Smooth muscle cell (in vitro differentiated cells): ENCODE data around the gene DICER1. TPM values are rescaled to one million over a fixed set of nuclear protein-coding genes. Genes with fewer than 3 reads are reported as not detected.

Experiments used
- DNase-seq: peaks from one replicate; lab custom pipeline; 2025; ENCODE audit not compliant: unreplicated experiment; lab: John Stamatoyannopoulos, UW
- H2AFZ ChIP-seq: fragments of 200-600 bp; sonication (generic); 2 replicates; pipeline ENCODE4 v1.6.0; 2016; ENCODE audit warnings: antibody characterized with exemption, low read depth, mild to moderate bottlenecking
- H3F3A ChIP-seq: fragments of 200-600 bp; sonication (generic); 2 replicates; pipeline ENCODE4 v1.6.0; 2017; ENCODE audit warnings: antibody characterized with exemption, low read depth
- H3K27ac ChIP-seq: fragments of 200-600 bp; sonication (generic); 2 replicates; pipeline ENCODE4 v1.5.1; 2016; ENCODE audit warnings: low read depth, mild to moderate bottlenecking
- H3K27me3 ChIP-seq: fragments of 200-600 bp; sonication (generic); 2 replicates; pipeline ENCODE4 v1.6.1; 2016; ENCODE audit warnings: low read depth, mild to moderate bottlenecking
- H3K36me3 ChIP-seq: fragments of 200-600 bp; sonication (generic); 2 replicates; pipeline ENCODE4 v1.5.1; 2016; ENCODE audit warnings: low read depth
- H3K4me1 ChIP-seq: fragments of 200-600 bp; sonication (generic); 2 replicates; pipeline ENCODE4 v1.5.1; 2016; ENCODE audit warnings: low read depth
- H3K4me2 ChIP-seq: fragments of 200-600 bp; sonication (generic); 2 replicates; pipeline ENCODE4 v1.6.0; 2016; ENCODE audit warnings: mild to moderate bottlenecking
- H3K4me3 ChIP-seq: fragments of 200-600 bp; sonication (generic); 2 replicates; pipeline ENCODE4 v1.5.1; 2016; ENCODE audit warnings: mild to moderate bottlenecking
- H3K79me2 ChIP-seq: fragments of 200-600 bp; sonication (generic); 2 replicates; pipeline ENCODE4 v1.6.0; 2016; ENCODE audit warnings: low read depth, mild to moderate bottlenecking
- H3K9ac ChIP-seq: fragments of 200-600 bp; sonication (generic); 2 replicates; pipeline ENCODE4 v1.6.0; 2016; ENCODE audit warnings: low read depth
- H3K9me3 ChIP-seq: fragments of 200-600 bp; sonication (generic); replicated peaks from 2 replicates; pipeline ENCODE4 v1.5.1; 2016; ENCODE audit warnings: low read depth
- H4K20me1 ChIP-seq: fragments of 200-600 bp; sonication (generic); 2 replicates; pipeline ENCODE4 v1.6.0; 2016; ENCODE audit warnings: low read depth
- WGBS: methylation state at CpG from one replicate; pipeline ENCODE4 v1.1.7; 2016; ENCODE audit warnings: low lambda C conversion rate; 5-methylcytosine and 5-hydroxymethylcytosine counted together
- polyA plus RNA-seq: library from polyadenylated mRNA; unstranded; fragments of >200 nt; fragmentation: Nextera tagmentation; extraction: Ambion mirVana; gene quantifications from 2 replicates; pipeline ENCODE4 v1.2.1, GENCODE V29; 2016
- total RNA-seq: library from RNA; depleted of rRNA; stranded (reverse); fragments of >200 nt; gene quantifications from 2 replicates; pipeline ENCODE4 v1.2.3, GENCODE V29; 2014
- TF ChIP-seq, protein P1 (sequence below): fragments of 200-600 bp; sonication (generic); IDR thresholded peaks from 2 replicates; pipeline ENCODE4 v1.5.1; 2017; ENCODE audit warnings: borderline replicate concordance, mild to moderate bottlenecking, antibody characterized with exemption; ENCODE audit not compliant: insufficient read depth, poor library complexity, severe bottlenecking

Gene DICER1
- total and polyA plus RNA-seq, 2 experiments from 2014 or later, result 17.3 to 67.5 TPM

DNA sequence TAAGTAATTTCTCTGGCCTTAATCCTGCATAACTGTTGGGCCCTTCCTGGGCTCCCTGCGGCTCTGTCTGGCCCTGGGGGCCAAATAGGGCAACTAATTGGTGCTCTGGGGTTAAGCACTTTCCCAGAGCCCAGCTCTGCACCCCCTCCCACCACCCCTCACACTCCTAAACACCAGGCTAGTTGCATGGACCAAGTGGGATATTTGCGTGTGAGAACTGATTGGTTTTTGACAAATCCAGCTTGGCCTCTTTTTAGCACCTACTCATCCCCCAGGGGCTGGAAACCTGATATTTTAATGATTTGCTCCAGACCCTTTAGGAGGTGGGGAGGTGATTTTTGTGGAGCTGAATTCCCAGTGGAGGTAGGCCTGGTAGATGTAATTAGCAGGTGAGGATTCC, 91.9 kb downstream of the DICER1 start:
- TF ChIP-seq, protein P1, sequence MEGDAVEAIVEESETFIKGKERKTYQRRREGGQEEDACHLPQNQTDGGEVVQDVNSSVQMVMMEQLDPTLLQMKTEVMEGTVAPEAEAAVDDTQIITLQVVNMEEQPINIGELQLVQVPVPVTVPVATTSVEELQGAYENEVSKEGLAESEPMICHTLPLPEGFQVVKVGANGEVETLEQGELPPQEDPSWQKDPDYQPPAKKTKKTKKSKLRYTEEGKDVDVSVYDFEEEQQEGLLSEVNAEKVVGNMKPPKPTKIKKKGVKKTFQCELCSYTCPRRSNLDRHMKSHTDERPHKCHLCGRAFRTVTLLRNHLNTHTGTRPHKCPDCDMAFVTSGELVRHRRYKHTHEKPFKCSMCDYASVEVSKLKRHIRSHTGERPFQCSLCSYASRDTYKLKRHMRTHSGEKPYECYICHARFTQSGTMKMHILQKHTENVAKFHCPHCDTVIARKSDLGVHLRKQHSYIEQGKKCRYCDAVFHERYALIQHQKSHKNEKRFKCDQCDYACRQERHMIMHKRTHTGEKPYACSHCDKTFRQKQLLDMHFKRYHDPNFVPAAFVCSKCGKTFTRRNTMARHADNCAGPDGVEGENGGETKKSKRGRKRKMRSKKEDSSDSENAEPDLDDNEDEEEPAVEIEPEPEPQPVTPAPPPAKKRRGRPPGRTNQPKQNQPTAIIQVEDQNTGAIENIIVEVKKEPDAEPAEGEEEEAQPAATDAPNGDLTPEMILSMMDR, result no peak
- DNase-seq, result no peak
- Histone ChIP-seq H3K9me3 (no peaks in the 10 kb centered on the region), H3K4me2 (no peak overlapping the region), H4K20me1 (no peaks in the 10 kb centered on the region), H3K27ac (no peak overlapping the region), H3K4me3 (no peak overlapping the region), H3K36me3 (no peaks in the 10 kb centered on the region), H3K27me3 (no peaks in the 10 kb centered on the region), H3K4me1 (no peaks in the 10 kb centered on the region), H3K79me2 (no peaks in the 10 kb centered on the region), H3F3A (no peaks in the 10 kb centered on the region), H3K9ac (no peak overlapping the region), H2AFZ (no peak overlapping the region)
- WGBS, result 45% methylated on average over 2 of the region's 2 CpGs

DNA sequence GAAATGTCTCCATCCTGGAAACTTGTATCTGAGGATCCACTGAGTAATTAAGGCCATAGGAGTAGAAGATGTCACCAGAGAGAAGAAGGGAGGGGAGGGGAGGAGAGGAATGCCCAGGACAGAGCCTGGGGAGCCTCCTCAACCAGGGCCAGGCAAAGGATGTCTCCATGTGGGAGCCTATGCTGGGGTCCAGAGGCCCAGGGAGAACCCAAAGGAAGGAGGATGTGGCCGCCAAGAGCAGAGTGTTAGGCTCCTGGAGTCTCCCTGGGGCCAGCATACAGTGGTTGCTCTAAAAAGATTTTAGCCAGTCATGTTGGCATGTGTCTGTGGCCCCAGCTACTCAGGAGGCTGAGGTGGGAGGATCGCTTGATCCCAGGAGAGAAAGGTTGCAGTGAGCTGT, 92.6 kb downstream of the DICER1 start:
- 91% methylated on average over 2 of the region's 2 CpGs for WGBS
- no peaks in the 10 kb centered on the region for H3K4me1 ChIP-seq

DNA sequence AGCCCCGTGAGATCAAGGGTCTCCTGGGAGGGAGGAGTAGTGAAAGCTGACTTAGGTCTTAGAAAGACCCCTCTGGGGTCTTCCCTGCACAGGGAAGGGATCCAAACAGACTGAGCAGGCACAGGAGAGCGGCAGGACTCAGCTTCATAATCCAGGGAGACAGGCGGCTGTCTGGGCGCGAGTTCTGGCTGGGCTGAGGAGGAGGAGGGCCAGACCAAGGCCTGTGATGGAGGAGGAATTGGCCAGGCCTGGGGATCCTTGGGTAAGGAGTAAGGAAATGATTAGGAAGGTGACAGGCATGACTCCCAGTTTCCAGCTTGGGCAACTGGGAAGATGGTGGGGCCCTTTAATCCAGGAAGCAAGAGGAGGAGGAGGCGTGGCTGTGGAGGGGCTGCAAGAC, 93.1 kb downstream of the DICER1 start:
- no peaks in the 10 kb centered on the region for H3K36me3 ChIP-seq
- no peak for DNase-seq
- no peak overlapping the region for H3K4me2 ChIP-seq
- no peaks in the 10 kb centered on the region for H3F3A ChIP-seq
- no peaks in the 10 kb centered on the region for H3K79me2 ChIP-seq
- no peak overlapping the region for H2AFZ ChIP-seq
- H3K4me3 ChIP-seq, result no peak overlapping the region
- H3K27me3 ChIP-seq, result no peaks in the 10 kb centered on the region
- WGBS, result 95% methylated on average over 6 of the region's 6 CpGs
- TF ChIP-seq, protein P1, result no peak
- H3K9ac ChIP-seq, result no peak overlapping the region
- H3K4me1 ChIP-seq, result no peaks in the 10 kb centered on the region
- no peak overlapping the region for H3K27ac ChIP-seq
- H3K9me3 ChIP-seq, result no peaks in the 10 kb centered on the region
- no peaks in the 10 kb centered on the region for H4K20me1 ChIP-seq

More for the DNA sequence above, 92.6 kb downstream of the DICER1 start:
- TF ChIP-seq, protein P1, result no peak
- H3K27ac ChIP-seq, result no peak overlapping the region
- no peaks in the 10 kb centered on the region for H4K20me1 ChIP-seq
- H3K9me3 ChIP-seq, result no peaks in the 10 kb centered on the region
- H3K27me3 ChIP-seq, result no peaks in the 10 kb centered on the region
- H3K79me2 ChIP-seq, result no peaks in the 10 kb centered on the region
- H3K9ac ChIP-seq, result no peak overlapping the region
- DNase-seq, result no peak
- H3F3A ChIP-seq, result no peaks in the 10 kb centered on the region
- H3K4me2 ChIP-seq, result no peak overlapping the region
- H2AFZ ChIP-seq, result no peak overlapping the region
- H3K4me3 ChIP-seq, result no peak overlapping the region
- no peaks in the 10 kb centered on the region for H3K36me3 ChIP-seq

DNA sequence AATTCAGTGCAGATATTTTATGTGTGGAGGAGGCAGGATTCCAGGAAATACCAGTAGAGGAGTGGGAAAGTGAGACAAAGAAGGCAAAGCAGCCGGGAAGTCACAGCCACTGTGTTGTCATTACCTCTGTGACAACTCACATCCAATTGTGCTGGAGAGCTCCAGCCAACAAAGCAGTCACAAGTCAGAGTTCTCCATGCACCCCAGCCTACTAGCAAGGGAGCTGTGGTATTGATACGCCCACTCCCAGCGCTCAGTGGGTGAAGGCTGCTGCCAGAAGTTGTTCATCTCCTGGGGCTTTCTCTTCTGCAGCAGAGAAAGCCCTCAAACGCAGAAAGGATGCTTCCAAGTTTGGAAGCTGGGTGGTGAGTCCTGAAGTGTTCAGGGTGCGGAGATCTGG, 93.9 kb downstream of the DICER1 start:
- Histone ChIP-seq H3F3A (no peaks in the 10 kb centered on the region), H3K27me3 (no peaks in the 10 kb centered on the region), H3K9ac (no peak overlapping the region), H3K4me3 (no peak overlapping the region), H3K4me2 (no peak overlapping the region), H3K27ac (no peak overlapping the region), H3K79me2 (no peaks in the 10 kb centered on the region), H3K36me3 (no peaks in the 10 kb centered on the region), H2AFZ (no peak overlapping the region), H4K20me1 (no peaks in the 10 kb centered on the region), H3K9me3 (no peaks in the 10 kb centered on the region), H3K4me1 (no peaks in the 10 kb centered on the region)
- TF ChIP-seq, protein P1, result no peak
- DNase-seq, result no peak
- 45% methylated on average over 5 of the region's 5 CpGs for WGBS
